ENCODE results near the gene CDR2. TPM values are rescaled to one million over a fixed set of nuclear protein-coding genes. Genes with fewer than 3 reads are reported as not detected.
A peak's percentile ranks its signal among the peaks of the same experiment; 100 is the strongest.

The CDR2 gene
- total and polyA plus RNA-seq, 9 of the 15 experiments (the other 6 are each of a cell fraction or from before 2014, with no cell fraction given) = 4.6 to 30.3 (median 19.9) TPM

- Histone ChIP-seq H3K4me2 (ENCODE audit: insufficient read depth, low read length) (no peak overlapping the region), H3K9ac (ENCODE audit: insufficient read depth in 1 of 2, low read depth in 2 of 2, low read length in 2 of 2) (no peak overlapping the region), H3K9me3 (replicated peaks; ENCODE audit: control insufficient read depth, insufficient read depth, low read depth, low read length) (peaks cover 7% of the 10 kb centered on the region), H3K36me3 (ENCODE audit: control insufficient read depth, insufficient read depth, low read length) (peaks cover 33% of the 10 kb centered on the region), H3K27ac (ENCODE audit: extremely low read depth, low read depth, low read length) (no peak overlapping the region), H3K27me3 (ENCODE audit: control insufficient read depth in 2 of 2, insufficient read depth in 2 of 2, low read length in 2 of 2) (no peaks in the 10 kb centered on the region), H4K20me1 (replicated peaks; ENCODE audit: control insufficient read depth, insufficient read depth, low read length) (no peaks in the 10 kb centered on the region), H3K4me1 (replicated peaks in 1 of 2; ENCODE audit: control insufficient read depth in 2 of 2, insufficient read depth in 2 of 2, low read length in 2 of 2) (no peaks in the 10 kb centered on the region), H3K79me2 (ENCODE audit: control insufficient read depth, insufficient read depth, low read length) (no peaks in the 10 kb centered on the region), H3K4me3 (no peak overlapping the region), H2AFZ (ENCODE audit: low read depth, low read length) (no peak overlapping the region), H3K9me1 (ENCODE audit: control insufficient read depth, insufficient read depth, low read length) (no peaks in the 10 kb centered on the region)
- ATAC-seq (no peak), FAIRE-seq (no peak), DNase-seq (ENCODE audit: extremely low read depth in 1 of 4, low spot score in 3 of 4) (no peak)
- no TSS peak for BruUV-seq (replicated peaks)
- POLR2A ChIA-PET = interaction anchor here (1.6 kb wide), 1 partner anchor 14 kb away, joined by 9 read pairs; no protein-coding TSS in a partner anchor
- intact Hi-C loops (cut with micrococcal nuclease) = no loop called here
- TF ChIP-seq ZNF507 (tag; conservative IDR thresholded peaks at IDR 0.05) = 0 out of 2 replicates have a peak, but pooled peaks have one; percentile 19
- no peak for TF ChIP-seq ATF2 (CRISPR knock-in tag; IDR thresholded peaks at IDR 0.05)
- TF ChIP-seq VEZF1 (CRISPR knock-in tag; IDR thresholded peaks at IDR 0.05) = no peak
- TF ChIP-seq POLR2H (tag; IDR thresholded peaks at IDR 0.05; ENCODE audit: low read depth) = 0 out of 2 replicates have a peak, but pooled peaks have one; percentile 16
- TF ChIP-seq ZNF644 (tag; IDR thresholded peaks at IDR 0.05; ENCODE audit: low read depth) = no peak
- no peak for TF ChIP-seq NFE2L1 (tag; IDR thresholded peaks at IDR 0.05; ENCODE audit: borderline replicate concordance, low read depth)
- 75% methylated on average over 4 of the region's 4 CpGs for WGBS (ENCODE audit: insufficient coverage, low coverage, missing lambda C conversion rate)
- CTCF ChIA-PET (ENCODE audit: low intra/inter-chr PET ratio) = no interaction called here
- in situ Hi-C loops (cut with MboI) = no loop called here
These were observed 36.4 kb downstream of the CDR2 start for GRCh38 chr16:22337849-22338635.
